Right lobe of liver (tissue), 4 donors: ENCODE results near the gene PPIE.

Source experiments
- CTCF ChIP-seq, 4 donors: fragments of 200-600 bp in 3 of 4; fragments of 450-650 bp in 1 of 4; IDR thresholded peaks; one replicate each; pipeline versions ENCODE4 v1.5.1 to v1.8.0; 2016 to 2022; ENCODE audit warnings: antibody characterized with exemption in 4 of 4, mild to moderate bottlenecking in 2 of 4
- POLR2A ChIP-seq: fragments of 450-650 bp; IDR thresholded peaks from one replicate; pipeline ENCODE4 v1.6.1; 2017; ENCODE audit warnings: antibody characterized with exemption, mild to moderate bottlenecking
- donor health status: DM: no; HTN: no; CAD: no.
- donor health status: DM: no; HTN: no; CAD: no.
- donor health status: DM: no; HTN: yes; CAD: no.

- TF ChIP-seq CTCF (IDR thresholded peaks at IDR 0.05) = no peak
- no peak for TF ChIP-seq POLR2A
Observed at GRCh38 chr1:39782103-39782502, 43.4 kb downstream of the PPIE start.
